ENCODE results near the gene TMEM258.

GRCh38 chr11:61757213-61757862 lies 35.1 kb downstream of the TMEM258 start:
- TF ChIP-seq CREB1 (IDR thresholded peaks at IDR 0.05; ENCODE audit: low read depth) (no peak), MAX (IDR thresholded peaks at IDR 0.05) (no peak), TCF12 (IDR thresholded peaks at IDR 0.05; ENCODE audit: low read depth) (no peak), REST (IDR thresholded peaks at IDR 0.05; ENCODE audit: low read depth) (no peak), CEBPB (IDR thresholded peaks at IDR 0.05) (no peak), EP300 (IDR thresholded peaks at IDR 0.05; ENCODE audit: borderline replicate concordance) (no peak), TAF1 (IDR thresholded peaks at IDR 0.05; ENCODE audit: low read depth) (no peak), RAD21 (IDR thresholded peaks at IDR 0.05; ENCODE audit: low read depth) (no peak), TEAD4 (IDR thresholded peaks at IDR 0.05) (no peak), EGR1 (IDR thresholded peaks at IDR 0.05) (no peak)

All from Ishikawa (cell line).